DOHH2 (cell line): ENCODE measurements around the gene GINS3.

Experiments
- EZH2phosphoT487 ChIP-seq: fragments of 200-600 bp; sonication (generic); IDR thresholded peaks from 2 replicates; pipeline ENCODE4 v1.6.1; 2017; ENCODE audit warnings: borderline replicate concordance, mild to moderate bottlenecking, antibody characterized with exemption, low read length, moderate library complexity, mixed read lengths
- TF ChIP-seq, protein P1 (sequence below): fragments of 200-600 bp; sonication (generic); IDR thresholded peaks from one replicate; pipeline ENCODE4 v1.5.1; 2014; ENCODE audit warnings: antibody characterized with exemption, mild to moderate bottlenecking, low read depth, low read length; ENCODE audit not compliant: poor library complexity, severe bottlenecking

GRCh38 chr16:58451265-58451689, 59.0 kb downstream of the GINS3 start:
- no peak for TF ChIP-seq EZH2phosphoT487
- TF ChIP-seq, protein P1, sequence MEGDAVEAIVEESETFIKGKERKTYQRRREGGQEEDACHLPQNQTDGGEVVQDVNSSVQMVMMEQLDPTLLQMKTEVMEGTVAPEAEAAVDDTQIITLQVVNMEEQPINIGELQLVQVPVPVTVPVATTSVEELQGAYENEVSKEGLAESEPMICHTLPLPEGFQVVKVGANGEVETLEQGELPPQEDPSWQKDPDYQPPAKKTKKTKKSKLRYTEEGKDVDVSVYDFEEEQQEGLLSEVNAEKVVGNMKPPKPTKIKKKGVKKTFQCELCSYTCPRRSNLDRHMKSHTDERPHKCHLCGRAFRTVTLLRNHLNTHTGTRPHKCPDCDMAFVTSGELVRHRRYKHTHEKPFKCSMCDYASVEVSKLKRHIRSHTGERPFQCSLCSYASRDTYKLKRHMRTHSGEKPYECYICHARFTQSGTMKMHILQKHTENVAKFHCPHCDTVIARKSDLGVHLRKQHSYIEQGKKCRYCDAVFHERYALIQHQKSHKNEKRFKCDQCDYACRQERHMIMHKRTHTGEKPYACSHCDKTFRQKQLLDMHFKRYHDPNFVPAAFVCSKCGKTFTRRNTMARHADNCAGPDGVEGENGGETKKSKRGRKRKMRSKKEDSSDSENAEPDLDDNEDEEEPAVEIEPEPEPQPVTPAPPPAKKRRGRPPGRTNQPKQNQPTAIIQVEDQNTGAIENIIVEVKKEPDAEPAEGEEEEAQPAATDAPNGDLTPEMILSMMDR, result no peak
